SH-SY5Y (cell line): Measurements from ENCODE around the gene PPA2.

ENCODE experiments used
- GATA2 ChIP-seq: IDR thresholded peaks from 2 replicates; pipeline ENCODE4 v1.6.1; 2011; ENCODE audit warnings: mild to moderate bottlenecking, low read depth, low read length
- GATA3 ChIP-seq: IDR thresholded peaks from 2 replicates; pipeline ENCODE4 v1.6.1; 2011; ENCODE audit warnings: low read depth, mild to moderate bottlenecking, low read length, moderate library complexity

DNA sequence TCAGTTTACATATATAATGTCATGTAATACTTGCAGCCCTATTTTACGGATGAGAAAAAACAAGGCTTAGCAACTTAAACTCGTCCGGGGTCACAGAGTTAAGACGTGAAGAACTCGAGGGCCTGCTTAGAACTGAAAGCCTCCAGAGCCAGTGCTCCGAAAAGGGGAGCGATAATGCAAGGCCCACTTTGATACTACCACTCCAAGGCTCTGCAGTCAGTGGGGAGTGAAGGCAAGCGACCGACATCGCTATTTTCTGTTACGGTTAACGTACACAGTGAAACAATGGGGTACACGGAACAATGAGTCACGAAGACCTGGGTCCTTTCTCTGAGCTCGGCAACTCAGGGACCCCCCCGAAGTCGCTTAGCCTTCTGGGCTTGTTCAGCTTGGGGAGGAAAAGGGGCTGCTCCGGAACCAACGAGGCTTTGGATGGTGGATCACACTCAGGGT, 965 bp downstream of the PPA2 start:
- no peak for TF ChIP-seq GATA3
- TF ChIP-seq GATA2, result no peak
